GM18499 (cell line): ENCODE data around the gene SMIM10.
A peak's percentile ranks its signal among the peaks of the same experiment; 100 is the strongest.
"Not testable (repeated sequence)": the region's sequence is repeated elsewhere in the genome, so short reads cannot be mapped to it uniquely, and the experiment has no call there.

Experiments
- ATAC-seq: cut with Tn5 transposase; IDR thresholded peaks from one replicate; pipeline ENCODE4 v1.9.1; 2021; ENCODE audit warnings: moderate number of reproducible peaks; ENCODE audit not compliant: insufficient read depth, unreplicated experiment

SMIM10 gene

GRCh38 chrX:134990801-134991481, at the start of gene SMIM10:
Gene SMIM10, plus strand, starts transcription at chrX:134990991. Its CDS starts 105 bp downstream, at chrX:134991096.
- ATAC-seq = no peak

GRCh38 chrX:134946364-134946763, 44.4 kb upstream of the SMIM10 start:
- not testable (repeated sequence) for ATAC-seq

- no peak for ATAC-seq
Measured at GRCh38 chrX:134948333-134949241, 42.2 kb upstream of the SMIM10 start.

GRCh38 chrX:134949271-134949670, 41.5 kb upstream of the SMIM10 start:
- ATAC-seq = no peak

- ATAC-seq = no peak
Measured at GRCh38 chrX:134957836-134958235, 33.0 kb upstream of the SMIM10 start.

GRCh38 chrX:134960366-134960765, 30.4 kb upstream of the SMIM10 start:
- ATAC-seq = not testable (repeated sequence)

GRCh38 chrX:134963041-134963440, 27.8 kb upstream of the SMIM10 start:
- ATAC-seq = no peak

- no peak for ATAC-seq
Measured at GRCh38 chrX:134969726-134970125, 21.1 kb upstream of the SMIM10 start.

GRCh38 chrX:134971926-134972325, 18.9 kb upstream of the SMIM10 start:
- ATAC-seq = no peak

- no peak for ATAC-seq
Measured at GRCh38 chrX:134975516-134975915, 15.3 kb upstream of the SMIM10 start.

- no peak for ATAC-seq
Measured at GRCh38 chrX:134981910-134982309, 8.9 kb upstream of the SMIM10 start.

GRCh38 chrX:134982748-134983147, 8.0 kb upstream of the SMIM10 start:
- no peak for ATAC-seq

- no peak for ATAC-seq
Measured at GRCh38 chrX:134985479-134985878, 5.3 kb upstream of the SMIM10 start.

GRCh38 chrX:134990475-134990800, 353 bp upstream of the SMIM10 start:
- ATAC-seq = no peak

- ATAC-seq = no peak
Measured at GRCh38 chrX:134997646-134998045, 6.9 kb downstream of the SMIM10 start.

GRCh38 chrX:134998246-134998645, 7.5 kb downstream of the SMIM10 start:
- no peak for ATAC-seq

- no peak for ATAC-seq
Measured at GRCh38 chrX:134999469-134999868, 8.7 kb downstream of the SMIM10 start.

GRCh38 chrX:135000516-135000915, 9.7 kb downstream of the SMIM10 start:
- ATAC-seq = no peak

GRCh38 chrX:135003876-135004623, 13.3 kb downstream of the SMIM10 start:
- ATAC-seq = peak; percentile 61

- ATAC-seq = no peak
Measured at GRCh38 chrX:135006187-135006586, 15.4 kb downstream of the SMIM10 start.

- no peak for ATAC-seq
Measured at GRCh38 chrX:135009057-135009610, 18.3 kb downstream of the SMIM10 start.
